ENCODE data around the gene TRAK1. TPM values are rescaled to one million over a fixed set of nuclear protein-coding genes. Genes with fewer than 3 reads are reported as not detected.

The TRAK1 gene
- total RNA-seq, 2 experiments from 2014 or later: 23.7 to 25.9 TPM

DNA sequence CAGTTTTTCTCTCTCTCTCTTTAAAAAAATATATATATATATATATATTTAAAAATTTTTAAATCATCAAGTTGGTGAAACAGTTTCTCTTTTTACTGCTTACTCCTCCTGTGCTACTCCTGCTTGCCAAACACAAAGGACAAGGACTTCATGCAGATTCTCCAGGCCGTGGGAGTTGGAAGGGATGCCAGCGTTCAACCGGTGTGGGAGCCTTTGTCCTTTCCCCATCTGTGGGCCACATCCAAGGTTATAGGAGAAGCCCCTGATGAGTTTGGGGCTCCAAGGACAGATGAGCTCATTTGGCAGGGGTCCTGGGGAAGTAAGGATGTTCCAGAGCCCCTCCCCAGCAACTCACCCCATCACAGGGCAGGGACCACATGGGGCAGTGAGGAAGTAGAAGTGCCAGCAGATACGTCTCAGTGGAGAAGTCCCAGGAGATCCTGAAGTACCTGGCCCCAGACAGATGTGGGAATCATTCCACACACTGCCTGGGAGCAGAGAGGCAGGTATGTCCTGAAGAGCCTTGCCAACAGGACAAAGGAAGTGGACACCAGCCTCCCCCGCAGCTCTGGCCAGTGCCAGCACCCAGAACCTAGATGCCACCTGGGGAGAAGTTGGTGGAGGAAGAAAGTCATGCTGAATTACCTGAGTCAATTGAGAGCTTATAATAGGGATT, 138.2 kb downstream of the TRAK1 start:
- H3K4me3 Mint-ChIP-seq: no peak overlapping the region
- H3K4me1 Mint-ChIP-seq: peaks cover 7% of the 10 kb centered on the region
- DNase-seq: no peak
- POLR2A ChIA-PET: no interaction called here
- peaks cover 10% of the 10 kb centered on the region for H3K27me3 Mint-ChIP-seq
- peaks cover 3% of the 10 kb centered on the region for H3K36me3 Mint-ChIP-seq (ENCODE audit: low read depth)
- H3K27ac Mint-ChIP-seq: no peak overlapping the region
- no peaks in the 10 kb centered on the region for H3K9me3 Mint-ChIP-seq
- CTCF ChIA-PET: interaction anchor here (1.0 to 1.9 kb wide), 3 partner anchors 18 to 214 kb away, joined by 3 to 10 read pairs (median 5); no protein-coding TSS in a partner anchor

DNA sequence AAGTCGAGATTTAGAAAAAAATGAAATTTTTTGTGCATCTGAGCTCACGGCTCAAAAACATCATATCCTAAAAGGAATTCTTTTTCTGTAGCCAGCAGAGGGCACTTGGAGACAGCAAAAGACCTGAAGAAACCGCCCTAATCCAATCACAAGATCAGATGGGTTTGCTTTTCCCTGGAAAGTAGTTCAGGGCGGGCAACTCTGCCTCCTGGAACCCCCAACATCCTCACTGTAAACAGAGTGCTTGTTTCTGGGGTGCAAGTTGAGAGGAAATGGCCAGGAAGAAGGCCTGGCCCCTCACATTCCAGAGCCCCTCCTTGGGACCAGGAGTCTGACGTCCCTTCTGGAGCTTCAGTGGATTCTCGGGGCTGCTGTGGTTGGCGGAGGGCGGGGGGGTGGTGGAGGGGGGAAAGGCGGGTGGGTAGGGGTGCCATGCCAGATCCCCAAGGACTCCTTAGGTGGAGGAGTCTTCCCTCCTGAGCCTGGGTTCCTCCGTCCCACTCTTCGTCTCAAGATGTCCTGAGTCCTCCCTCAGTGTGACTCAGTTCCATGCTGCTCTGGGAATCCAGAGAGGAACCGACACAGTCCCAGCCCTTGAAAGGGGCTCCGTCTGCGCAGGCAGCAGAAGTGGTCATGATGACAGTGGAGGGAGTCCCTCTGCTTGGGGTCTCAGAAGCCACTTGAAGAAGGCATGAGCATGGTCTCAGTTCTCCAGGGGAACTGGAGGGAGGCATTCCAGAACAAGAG, 139.0 kb downstream of the TRAK1 start:
- ChIA-PET POLR2A (no interaction called here), CTCF (interaction anchor here (1.0 to 1.9 kb wide), 3 partner anchors 17 to 213 kb away, joined by 3 to 10 read pairs (median 5); no protein-coding TSS in a partner anchor)

DNA sequence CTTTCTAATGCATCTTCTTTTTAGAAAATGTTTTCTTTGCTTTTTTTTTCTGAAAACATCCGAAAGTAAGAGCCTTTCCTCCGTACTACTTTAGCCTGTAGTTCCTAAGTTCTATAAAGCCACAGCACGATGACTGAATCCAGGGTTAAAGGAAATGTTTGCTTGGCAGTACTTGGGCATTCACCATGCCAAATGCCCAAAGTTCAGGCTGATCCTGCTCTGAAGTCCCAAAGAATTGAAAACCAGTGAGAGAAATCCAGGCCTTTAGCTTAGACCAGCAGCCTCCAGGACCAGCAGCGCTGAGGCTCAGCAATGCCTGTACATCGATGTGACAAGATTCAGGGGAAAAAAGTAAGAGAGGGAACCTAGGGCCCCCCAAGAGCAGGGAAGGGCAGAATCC, 139.7 kb downstream of the TRAK1 start:
- H3K36me3 Mint-ChIP-seq (ENCODE audit: low read depth): no peaks in the 10 kb centered on the region
- H3K27ac Mint-ChIP-seq: no peak overlapping the region
- H3K27me3 Mint-ChIP-seq: peaks cover 24% of the 10 kb centered on the region
- H3K9me3 Mint-ChIP-seq: no peaks in the 10 kb centered on the region
- H3K4me3 Mint-ChIP-seq: no peak overlapping the region
- peaks cover 7% of the 10 kb centered on the region for H3K4me1 Mint-ChIP-seq
- no peak for DNase-seq
- ChIA-PET POLR2A (no interaction called here), CTCF (interaction anchor here (1.9 kb wide), 1 partner anchor 213 kb away, joined by 10 read pairs; no protein-coding TSS in a partner anchor)

More for the DNA sequence above, 139.0 kb downstream of the TRAK1 start:
- peaks cover 17% of the 10 kb centered on the region for H3K27me3 Mint-ChIP-seq
- no peak for DNase-seq
- H3K27ac Mint-ChIP-seq: no peak overlapping the region
- peaks cover 7% of the 10 kb centered on the region for H3K4me1 Mint-ChIP-seq
- H3K4me3 Mint-ChIP-seq: no peak overlapping the region
- H3K36me3 Mint-ChIP-seq (ENCODE audit: low read depth): peaks cover 3% of the 10 kb centered on the region
- H3K9me3 Mint-ChIP-seq: no peaks in the 10 kb centered on the region

DNA sequence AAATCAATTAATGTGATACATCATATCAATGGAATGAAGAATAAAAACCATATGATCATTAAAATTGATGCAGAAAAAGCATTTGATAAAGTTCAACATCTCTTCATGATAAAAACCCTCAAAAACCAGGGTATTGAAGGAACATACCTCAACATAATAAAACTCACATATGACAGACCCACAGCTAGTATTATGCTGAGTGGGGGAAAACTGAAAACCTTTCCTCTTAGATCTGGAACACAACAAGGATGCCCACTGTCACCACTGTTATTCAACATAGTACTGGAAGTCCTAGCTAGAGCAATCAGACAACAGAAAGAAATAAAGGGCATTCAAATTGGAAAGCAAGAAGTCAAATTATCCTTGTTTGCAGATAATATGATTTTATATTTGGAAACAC, 144.4 kb downstream of the TRAK1 start:
- H3K4me3 Mint-ChIP-seq: no peak overlapping the region
- no peaks in the 10 kb centered on the region for H3K36me3 Mint-ChIP-seq (ENCODE audit: low read depth)
- peaks cover 8% of the 10 kb centered on the region for H3K9me3 Mint-ChIP-seq
- DNase-seq: no peak
- CTCF ChIA-PET: interaction anchor here (1.2 kb wide), 1 partner anchor 44 kb away, joined by 3 read pairs; no protein-coding TSS in a partner anchor
- POLR2A ChIA-PET: no interaction called here
- H3K27ac Mint-ChIP-seq: no peak overlapping the region
- no peaks in the 10 kb centered on the region for H3K4me1 Mint-ChIP-seq
- H3K27me3 Mint-ChIP-seq: peaks cover 34% of the 10 kb centered on the region

DNA sequence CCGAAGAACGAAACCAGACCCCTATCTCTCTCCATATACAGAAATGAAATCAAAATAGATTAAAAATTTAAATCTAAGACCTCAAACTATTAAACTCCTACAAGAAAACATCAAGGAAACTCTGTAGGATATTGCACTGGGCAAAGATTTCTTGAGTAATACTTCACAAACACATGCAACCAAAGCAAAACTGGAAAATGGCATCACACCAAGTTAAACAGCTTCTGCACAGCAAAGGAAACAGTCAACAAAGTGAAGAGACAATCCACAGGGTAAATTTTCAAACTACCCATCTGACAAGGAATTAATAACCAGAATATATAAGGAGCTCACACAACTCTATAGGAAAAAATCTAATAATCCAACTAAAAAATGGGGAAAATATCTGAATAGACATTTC, 145.5 kb downstream of the TRAK1 start:
- peaks cover 8% of the 10 kb centered on the region for H3K9me3 Mint-ChIP-seq
- CTCF ChIA-PET: no interaction called here
- H3K27me3 Mint-ChIP-seq: peaks cover 34% of the 10 kb centered on the region
- POLR2A ChIA-PET: no interaction called here
- H3K4me1 Mint-ChIP-seq: no peaks in the 10 kb centered on the region
- no peak overlapping the region for H3K27ac Mint-ChIP-seq
- no peak for DNase-seq
- H3K36me3 Mint-ChIP-seq (ENCODE audit: low read depth): no peaks in the 10 kb centered on the region
- no peak overlapping the region for H3K4me3 Mint-ChIP-seq

DNA sequence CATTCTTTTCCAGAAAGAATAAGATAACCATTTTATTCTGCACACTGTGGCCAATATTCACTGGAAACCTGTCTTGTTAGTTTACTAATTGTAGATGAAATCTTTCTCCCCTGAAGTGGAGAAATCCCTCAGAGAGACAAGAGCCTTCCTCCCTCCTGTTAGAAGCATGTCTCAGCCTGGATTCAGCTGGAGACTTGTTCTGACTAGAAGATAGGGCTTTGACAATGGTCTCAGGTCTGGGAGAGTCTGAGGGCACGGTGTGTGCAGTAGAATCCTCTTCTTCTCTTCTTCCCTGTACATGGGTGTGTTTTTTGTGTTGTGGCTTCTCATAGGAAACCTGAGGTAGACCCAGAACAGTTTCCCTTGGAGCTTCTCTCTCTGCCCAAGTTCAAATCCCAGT, 154.9 kb downstream of the TRAK1 start:
- Mint-ChIP-seq H3K4me1 (peaks cover 4% of the 10 kb centered on the region), H3K27ac (no peak overlapping the region), H3K9me3 (no peaks in the 10 kb centered on the region), H3K27me3 (peaks cover 30% of the 10 kb centered on the region), H3K4me3 (no peak overlapping the region), H3K36me3 (ENCODE audit: low read depth) (no peaks in the 10 kb centered on the region)
- ChIA-PET CTCF (interaction anchor here (1.5 to 2.0 kb wide), 2 partner anchors 160 to 197 kb away, joined by 3 to 4 read pairs; no protein-coding TSS in a partner anchor), POLR2A (no interaction called here)
- no peak for DNase-seq

DNA sequence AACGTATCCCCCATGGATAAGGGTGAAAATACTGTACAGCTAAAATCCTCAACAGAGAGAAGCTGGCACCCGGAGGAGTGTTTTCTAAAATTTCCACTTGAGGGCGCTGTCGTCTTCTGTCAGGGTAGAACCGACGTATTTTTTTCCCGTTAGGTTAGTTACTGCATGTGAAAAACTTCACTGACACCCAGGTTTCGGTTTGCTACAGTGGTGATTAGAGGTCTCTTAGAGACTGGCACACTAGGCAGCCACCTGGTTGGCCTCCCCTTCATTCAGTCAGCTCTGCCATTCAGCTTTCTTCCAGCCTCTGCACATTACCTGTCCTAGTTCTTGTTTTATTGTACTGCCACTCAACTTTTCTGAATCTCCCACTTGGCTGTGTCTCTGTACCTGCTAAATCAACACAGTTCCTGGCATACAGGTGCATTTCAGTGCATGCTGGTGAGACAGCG, 156.4 kb downstream of the TRAK1 start:
- Mint-ChIP-seq H3K27me3 (peaks cover 33% of the 10 kb centered on the region), H3K4me1 (peaks cover 4% of the 10 kb centered on the region), H3K9me3 (no peaks in the 10 kb centered on the region), H3K36me3 (ENCODE audit: low read depth) (no peaks in the 10 kb centered on the region), H3K27ac (no peak overlapping the region), H3K4me3 (no peak overlapping the region)
- peak; percentile 59 for DNase-seq
- ChIA-PET CTCF (interaction anchor here (0.8 to 4.7 kb wide), 14 partner anchors 12 to 299 kb away, joined by 3 to 30 read pairs (median 3); partner anchors contain the start of gene VIPR1), POLR2A (no interaction called here)

DNA sequence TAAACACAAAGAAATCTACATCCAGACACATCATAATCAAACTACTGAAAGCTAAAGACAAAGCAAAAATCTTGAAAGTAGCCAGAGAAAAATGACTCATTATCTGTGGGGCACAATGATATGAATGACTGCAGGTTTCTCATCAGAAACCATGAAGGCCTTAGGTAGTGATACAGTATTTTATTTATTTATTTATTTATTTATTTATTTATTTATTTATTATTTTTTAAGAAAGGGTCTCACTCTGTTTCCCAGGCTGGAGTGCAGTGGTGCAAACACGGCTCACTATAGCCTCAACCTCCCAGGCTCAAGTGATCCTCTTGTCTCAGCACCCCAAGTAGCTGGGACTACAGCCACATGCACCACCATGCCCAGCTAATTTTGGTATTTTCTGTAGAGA, 159.6 kb downstream of the TRAK1 start:
- POLR2A ChIA-PET: no interaction called here
- Mint-ChIP-seq H3K4me3 (no peak overlapping the region), H3K36me3 (ENCODE audit: low read depth) (no peaks in the 10 kb centered on the region), H3K9me3 (no peaks in the 10 kb centered on the region), H3K27me3 (peaks cover 37% of the 10 kb centered on the region), H3K27ac (no peak overlapping the region), H3K4me1 (peaks cover 4% of the 10 kb centered on the region)
- DNase-seq: no peak
- CTCF ChIA-PET: interaction anchor here (4.7 kb wide), 1 partner anchor 193 kb away, joined by 30 read pairs; no protein-coding TSS in a partner anchor

DNA sequence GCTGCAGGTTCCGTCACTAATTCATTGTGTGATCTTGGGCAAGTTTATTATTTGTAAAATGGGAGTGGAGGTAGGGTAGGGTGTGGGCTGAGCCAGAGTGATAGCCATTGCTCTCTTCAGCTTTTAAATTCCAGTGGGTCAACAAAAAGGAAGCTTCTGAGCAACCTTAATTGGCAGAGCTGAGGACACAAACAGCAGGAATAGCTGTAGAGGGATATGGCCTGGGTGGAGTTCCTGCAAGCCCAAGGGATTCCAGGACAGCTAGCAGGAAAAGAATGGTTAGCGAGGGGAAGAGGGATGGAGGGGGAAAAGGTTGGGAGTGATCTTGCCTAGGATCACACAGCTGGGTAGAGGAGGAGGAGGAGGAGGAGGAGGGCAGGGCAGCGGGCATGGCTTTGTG, 163.4 kb downstream of the TRAK1 start:
- ChIA-PET CTCF (interaction anchor here (1.3 kb wide), 1 partner anchor 187 kb away, joined by 3 read pairs; no protein-coding TSS in a partner anchor), POLR2A (no interaction called here)
- H3K9me3 Mint-ChIP-seq: no peaks in the 10 kb centered on the region
- DNase-seq: no peak
- H3K27ac Mint-ChIP-seq: no peak overlapping the region
- no peak overlapping the region for H3K4me3 Mint-ChIP-seq
- peaks cover 38% of the 10 kb centered on the region for H3K27me3 Mint-ChIP-seq
- peaks cover 4% of the 10 kb centered on the region for H3K4me1 Mint-ChIP-seq
- no peaks in the 10 kb centered on the region for H3K36me3 Mint-ChIP-seq (ENCODE audit: low read depth)

DNA sequence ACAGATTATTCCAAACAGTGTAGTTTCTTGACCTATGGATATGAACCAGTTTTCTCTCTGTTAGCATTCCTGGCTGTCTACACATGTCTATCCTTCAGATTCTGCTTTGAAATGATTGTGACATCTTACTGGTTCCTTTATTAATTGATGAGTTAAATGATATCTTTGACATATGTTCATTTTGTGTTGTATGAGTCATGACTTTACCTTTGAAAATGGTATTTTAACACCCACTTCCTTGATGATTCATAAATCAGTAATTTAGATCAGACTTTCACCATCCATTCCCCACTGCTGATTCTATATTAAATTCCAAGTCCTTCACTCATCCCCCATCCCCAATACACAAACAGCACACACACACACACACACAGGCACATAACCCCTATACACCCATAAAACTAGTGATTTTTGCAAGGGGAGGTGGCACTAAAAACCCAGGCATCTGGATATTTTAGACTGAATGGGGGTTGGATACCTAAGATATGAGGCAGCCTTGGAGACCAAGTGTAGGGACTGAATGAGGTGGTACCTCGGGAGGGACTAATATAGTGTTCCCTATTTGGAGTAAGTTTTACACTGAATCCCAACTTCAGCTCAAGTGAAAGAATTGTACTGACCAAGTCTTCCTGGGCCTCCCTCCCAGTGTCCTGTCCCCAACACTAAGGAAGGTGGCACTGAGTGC, 165.1 kb downstream of the TRAK1 start:
- Mint-ChIP-seq H3K4me1 (peaks cover 4% of the 10 kb centered on the region), H3K27ac (no peak overlapping the region), H3K27me3 (peaks cover 48% of the 10 kb centered on the region), H3K4me3 (no peak overlapping the region), H3K36me3 (ENCODE audit: low read depth) (no peaks in the 10 kb centered on the region), H3K9me3 (no peaks in the 10 kb centered on the region)
- no peak for DNase-seq
- POLR2A ChIA-PET: no interaction called here
- CTCF ChIA-PET: no interaction called here

DNA sequence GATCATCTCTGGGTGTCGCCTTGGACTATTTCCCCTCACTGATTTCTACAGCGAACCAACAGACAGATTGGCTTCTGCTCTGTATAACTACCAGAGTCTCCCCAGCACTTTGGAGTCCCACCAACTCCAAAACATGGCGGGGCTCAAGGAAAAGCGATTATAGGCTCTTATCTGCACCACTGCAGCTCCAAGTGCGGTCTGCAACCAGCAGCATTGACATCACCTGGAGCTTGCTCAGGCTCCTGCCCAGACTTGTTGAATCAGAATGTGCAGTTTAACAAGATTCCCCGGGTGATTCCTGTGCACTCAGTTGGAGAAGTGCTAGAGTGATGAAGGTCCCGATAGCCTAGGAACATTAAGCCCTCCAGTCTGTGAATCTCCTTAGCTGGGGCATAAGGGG, 165.8 kb downstream of the TRAK1 start:
- H3K27ac Mint-ChIP-seq: no peak overlapping the region
- H3K4me1 Mint-ChIP-seq: peaks cover 4% of the 10 kb centered on the region
- H3K27me3 Mint-ChIP-seq: peaks cover 47% of the 10 kb centered on the region
- POLR2A ChIA-PET: no interaction called here
- no peaks in the 10 kb centered on the region for H3K36me3 Mint-ChIP-seq (ENCODE audit: low read depth)
- no peak for DNase-seq
- CTCF ChIA-PET: no interaction called here
- H3K9me3 Mint-ChIP-seq: no peaks in the 10 kb centered on the region
- no peak overlapping the region for H3K4me3 Mint-ChIP-seq

DNA sequence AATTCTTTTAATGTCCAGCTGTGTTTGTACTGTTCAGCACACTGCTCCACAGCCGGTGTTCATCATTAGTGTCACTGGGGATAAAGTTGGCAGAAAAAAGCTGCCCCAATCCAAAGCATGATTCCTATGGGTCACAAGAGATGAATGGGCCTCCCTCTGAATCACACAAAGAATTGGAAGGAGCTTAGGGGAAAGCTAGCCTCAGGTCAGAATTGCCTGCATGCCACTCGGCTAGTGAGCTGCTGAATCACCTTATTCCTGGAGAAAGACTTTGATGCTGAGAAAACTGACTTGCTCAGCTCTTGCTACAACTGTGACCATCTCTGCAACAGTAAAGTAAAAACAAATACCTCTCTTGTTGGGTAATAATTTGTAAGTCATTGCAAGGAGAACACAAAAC, 171.4 kb downstream of the TRAK1 start:
- no peaks in the 10 kb centered on the region for H3K36me3 Mint-ChIP-seq (ENCODE audit: low read depth)
- peaks cover 2% of the 10 kb centered on the region for H3K4me1 Mint-ChIP-seq
- no peak for DNase-seq
- ChIA-PET CTCF (interaction anchor here (0.7 to 0.9 kb wide), 2 partner anchors 40 to 181 kb away, joined by 3 read pairs; no protein-coding TSS in a partner anchor), POLR2A (no interaction called here)
- H3K9me3 Mint-ChIP-seq: no peaks in the 10 kb centered on the region
- peaks cover 76% of the 10 kb centered on the region for H3K27me3 Mint-ChIP-seq
- H3K27ac Mint-ChIP-seq: no peak overlapping the region
- no peak overlapping the region for H3K4me3 Mint-ChIP-seq
